ENCODE results near the gene TSC22D3. TPM values are rescaled to one million over a fixed set of nuclear protein-coding genes. Genes with fewer than 3 reads are reported as not detected.
"Not testable (repeated sequence)": the region's sequence is repeated elsewhere in the genome, so short reads cannot be mapped to it uniquely, and the experiment has no call there.

The TSC22D3 gene
- polyA plus RNA-seq, 6 donors from 2014 or later, result 962 to 3,491 (median 1,874) TPM

DNA sequence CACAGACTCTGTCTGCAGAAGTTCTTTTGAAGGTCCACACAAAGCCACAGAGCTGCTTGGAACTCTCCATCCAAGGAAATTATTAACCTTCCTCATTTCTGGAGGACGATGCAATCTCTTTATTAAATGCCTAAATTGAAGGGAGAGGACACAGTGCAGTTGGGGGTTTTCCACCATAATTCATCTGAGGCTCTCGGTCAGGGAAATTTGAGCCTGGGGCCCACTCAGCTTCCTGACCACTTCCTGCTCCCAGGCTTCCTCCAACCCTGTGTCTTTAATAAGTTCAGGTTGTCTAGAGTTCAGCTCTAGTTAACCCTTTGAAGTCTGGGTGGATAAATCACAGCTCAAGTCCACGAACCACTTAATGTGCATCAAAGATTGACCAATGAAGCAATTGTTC is 88.8 kb downstream of the TSC22D3 start:
- Mint-ChIP-seq H3K4me1 (peaks cover 7 to 24% (median 23%) of the 10 kb centered on the region in 3 donors), H3K36me3 (no peaks in the 10 kb centered on the region), H3K27me3 (peaks cover 0 to 6% (median 0%) of the 10 kb centered on the region in 3 donors), H3K27ac (no peak overlapping the region), H3K9me3 (peaks cover 0 to 3% (median 0%) of the 10 kb centered on the region in 7 donors), H3K4me3 (no peak overlapping the region)
- ATAC-seq (ENCODE audit: low read depth in 2 of 2) (no peak), DNase-seq (no peak)

DNA sequence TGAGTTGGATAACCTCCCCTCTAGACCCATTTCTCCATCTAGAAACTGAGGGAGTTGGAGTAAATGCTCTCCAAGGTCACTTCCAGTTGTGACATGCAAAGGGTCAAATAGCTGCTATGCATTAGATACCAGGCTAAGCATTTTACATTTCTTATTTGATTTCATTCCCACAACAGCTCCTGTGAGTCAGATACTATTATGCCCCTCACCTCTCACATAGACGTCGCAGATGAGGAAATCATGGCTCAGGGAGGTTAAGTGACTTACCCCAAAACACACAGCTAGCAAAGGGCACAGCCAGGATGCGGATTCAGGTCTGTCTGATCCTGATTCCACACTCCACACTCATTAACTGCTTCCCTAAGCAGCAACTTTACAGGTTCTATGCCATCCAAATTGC is 89.6 kb downstream of the TSC22D3 start:
- H3K4me1 Mint-ChIP-seq, result peaks cover 7 to 24% (median 17%) of the 10 kb centered on the region in 3 donors
- ATAC-seq (ENCODE audit: low read depth in 2 of 2), result no peak
- no peak for DNase-seq
- no peak overlapping the region for H3K27ac Mint-ChIP-seq
- H3K4me3 Mint-ChIP-seq, result no peak overlapping the region
- H3K36me3 Mint-ChIP-seq, result no peaks in the 10 kb centered on the region
- peaks cover 0 to 8% (median 0%) of the 10 kb centered on the region in 3 donors for H3K27me3 Mint-ChIP-seq
- peaks cover 0 to 3% (median 0%) of the 10 kb centered on the region in 7 donors for H3K9me3 Mint-ChIP-seq

DNA sequence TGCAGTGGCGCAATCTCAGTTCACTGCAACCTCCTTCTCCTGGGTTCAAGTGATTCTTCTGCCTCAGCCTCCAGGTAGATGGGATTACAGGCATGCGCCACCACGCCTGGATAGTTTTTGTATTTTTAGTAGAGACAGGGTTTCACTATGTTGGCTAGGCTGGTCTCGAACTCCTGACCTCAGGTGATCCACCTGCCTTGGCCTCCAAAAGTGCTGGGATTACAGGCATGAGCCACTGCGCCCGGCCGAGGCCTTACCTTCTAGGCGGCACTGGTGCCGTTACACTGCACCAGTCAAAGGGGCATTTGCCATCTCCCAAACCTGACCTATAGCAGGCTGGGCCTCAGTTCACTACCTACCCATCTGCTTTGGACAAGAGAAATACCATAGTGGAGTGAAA is 90.0 kb downstream of the TSC22D3 start:
- not testable (repeated sequence) for H3K9me3 Mint-ChIP-seq; DNase-seq; ATAC-seq (ENCODE audit: low read depth in 2 of 2); H3K36me3 Mint-ChIP-seq; H3K4me3 Mint-ChIP-seq
- Mint-ChIP-seq H3K27me3 (peaks cover 0 to 13% (median 0%) of the 10 kb centered on the region in 3 donors), H3K27ac (peak overlapping the region in 1 of 6 donors; percentile 11), H3K4me1 (peaks cover 7 to 24% (median 17%) of the 10 kb centered on the region in 3 donors)

DNA sequence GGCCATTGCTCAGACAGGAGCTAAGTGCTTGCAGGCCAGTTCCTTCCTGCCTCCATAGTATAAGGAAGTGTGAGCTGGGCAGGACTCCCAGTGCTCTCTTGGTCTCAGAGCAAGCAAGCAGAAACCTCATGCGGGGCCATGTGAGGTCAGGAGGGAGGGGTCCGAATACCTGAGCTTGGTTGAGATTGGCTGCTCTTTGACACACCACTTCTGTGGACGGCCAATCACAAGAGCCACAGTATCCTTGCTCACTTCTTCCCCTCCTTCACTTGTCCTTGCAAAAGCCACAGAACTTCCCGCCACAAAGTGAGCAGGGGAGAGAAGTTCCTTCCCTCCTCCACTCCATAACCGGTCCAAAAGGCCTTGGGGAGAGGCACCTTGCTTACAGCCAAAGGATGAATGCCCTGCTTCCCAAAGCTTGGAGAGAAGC is 90.6 kb downstream of the TSC22D3 start:
- Mint-ChIP-seq H3K27ac (peak overlapping the region in 2 of 6 donors; percentile 11 to 15), H3K4me3 (no peak overlapping the region)

DNA sequence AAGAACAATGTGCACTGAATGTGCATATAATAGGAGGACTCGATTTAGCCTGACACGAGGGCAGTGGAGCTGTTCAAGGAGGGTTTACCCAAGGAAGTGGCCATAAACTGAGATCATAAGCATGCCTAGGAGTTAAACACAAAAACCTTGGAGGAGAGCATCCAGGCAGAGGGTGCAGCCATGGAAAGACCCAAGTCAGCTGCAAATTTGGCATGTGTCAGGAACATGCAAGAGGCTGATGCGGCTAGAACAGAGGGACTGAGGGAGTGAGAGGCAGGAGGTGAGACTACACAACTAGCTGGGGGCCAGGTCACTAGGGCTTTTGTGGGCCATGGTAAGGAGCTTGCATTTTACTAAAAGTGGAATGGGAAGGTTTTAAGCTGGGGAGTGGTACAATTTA is 91.7 kb downstream of the TSC22D3 start:
- H3K36me3 Mint-ChIP-seq, result no peaks in the 10 kb centered on the region
- DNase-seq (no peak), ATAC-seq (ENCODE audit: low read depth in 2 of 2) (no peak)
- H3K4me3 Mint-ChIP-seq, result no peak overlapping the region
- H3K9me3 Mint-ChIP-seq, result no peaks in the 10 kb centered on the region
- peak overlapping the region in 1 of 6 donors; percentile 4 for H3K27ac Mint-ChIP-seq
- H3K4me1 Mint-ChIP-seq, result peaks cover 12 to 36% (median 28%) of the 10 kb centered on the region in 3 donors
- peaks cover 0 to 14% (median 0%) of the 10 kb centered on the region in 3 donors for H3K27me3 Mint-ChIP-seq

More for the DNA sequence above, 90.6 kb downstream of the TSC22D3 start:
- ATAC-seq (ENCODE audit: low read depth in 2 of 2), result peak in 1 of 2 donors; percentile 18
- Mint-ChIP-seq H3K27me3 (peaks cover 0 to 14% (median 0%) of the 10 kb centered on the region in 3 donors), H3K9me3 (peaks cover 0 to 3% (median 0%) of the 10 kb centered on the region in 7 donors), H3K36me3 (no peaks in the 10 kb centered on the region), H3K4me1 (peaks cover 11 to 28% (median 18%) of the 10 kb centered on the region in 3 donors)
- DNase-seq, result no peak

DNA sequence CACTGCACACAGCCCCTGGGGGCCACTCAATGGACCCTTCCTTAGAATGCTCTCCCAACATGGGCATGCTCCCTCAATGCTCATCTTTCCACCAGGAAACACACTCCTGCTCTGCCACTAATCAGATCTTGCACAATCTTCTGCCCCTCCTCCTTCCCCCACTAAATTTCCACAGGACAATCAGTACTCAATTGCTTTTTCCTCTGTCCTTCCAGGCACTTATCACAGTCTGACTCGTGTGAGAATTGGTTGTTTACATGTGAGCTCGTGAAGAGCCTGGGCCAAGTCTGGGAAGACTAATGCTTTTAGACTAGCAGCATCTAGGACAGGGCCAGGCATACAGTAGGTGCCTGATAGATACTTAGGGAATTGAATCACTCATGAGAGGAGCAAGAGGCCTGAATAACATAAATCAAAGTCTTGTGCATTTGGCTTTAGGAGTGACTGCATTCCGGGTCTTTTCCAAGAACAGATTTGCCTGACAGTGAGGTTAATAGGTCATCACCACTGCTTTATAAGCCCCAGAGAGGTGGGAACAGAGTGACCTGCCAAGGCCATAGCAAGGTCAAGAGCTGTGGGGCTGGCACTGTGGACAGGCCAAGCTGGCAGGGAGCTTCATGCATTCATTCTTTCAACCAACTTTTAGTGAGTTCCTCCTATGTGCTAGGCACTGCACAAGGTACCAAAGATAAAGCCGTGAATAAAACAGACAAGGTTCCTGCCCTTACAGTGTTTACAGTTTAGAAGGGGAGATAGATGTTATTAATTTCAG is 92.3 kb downstream of the TSC22D3 start:
- DNase-seq (no peak), ATAC-seq (ENCODE audit: low read depth in 2 of 2) (no peak)
- Mint-ChIP-seq H3K4me1 (peaks cover 16 to 42% (median 34%) of the 10 kb centered on the region in 3 donors), H3K9me3 (no peaks in the 10 kb centered on the region), H3K4me3 (peak overlapping the region in 1 of 8 donors; percentile 10), H3K27me3 (peaks cover 0 to 14% (median 0%) of the 10 kb centered on the region in 3 donors), H3K27ac (peak overlapping the region in 2 of 6 donors; percentile 4 to 21), H3K36me3 (no peaks in the 10 kb centered on the region)

DNA sequence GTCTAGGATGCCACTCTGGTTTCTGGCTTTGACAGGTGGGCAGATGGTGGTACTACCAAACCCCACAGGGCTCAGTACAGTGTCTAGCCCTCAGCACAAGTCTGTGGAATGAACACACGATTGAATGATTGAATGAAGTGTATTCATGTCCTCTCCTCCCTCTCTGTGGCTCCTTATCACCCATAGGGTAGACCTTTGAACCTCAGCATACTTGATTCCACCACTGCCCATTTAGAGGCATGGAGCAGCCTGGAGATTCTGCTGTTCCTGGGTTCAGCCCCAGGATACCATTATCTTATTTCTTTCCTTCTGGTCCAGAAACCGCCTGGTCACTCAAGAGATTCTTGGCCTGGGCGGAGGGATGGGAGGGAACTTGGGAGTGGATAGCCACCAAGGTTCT is 93.3 kb downstream of the TSC22D3 start:
- peaks cover 18 to 52% (median 43%) of the 10 kb centered on the region in 3 donors for H3K4me1 Mint-ChIP-seq

DNA sequence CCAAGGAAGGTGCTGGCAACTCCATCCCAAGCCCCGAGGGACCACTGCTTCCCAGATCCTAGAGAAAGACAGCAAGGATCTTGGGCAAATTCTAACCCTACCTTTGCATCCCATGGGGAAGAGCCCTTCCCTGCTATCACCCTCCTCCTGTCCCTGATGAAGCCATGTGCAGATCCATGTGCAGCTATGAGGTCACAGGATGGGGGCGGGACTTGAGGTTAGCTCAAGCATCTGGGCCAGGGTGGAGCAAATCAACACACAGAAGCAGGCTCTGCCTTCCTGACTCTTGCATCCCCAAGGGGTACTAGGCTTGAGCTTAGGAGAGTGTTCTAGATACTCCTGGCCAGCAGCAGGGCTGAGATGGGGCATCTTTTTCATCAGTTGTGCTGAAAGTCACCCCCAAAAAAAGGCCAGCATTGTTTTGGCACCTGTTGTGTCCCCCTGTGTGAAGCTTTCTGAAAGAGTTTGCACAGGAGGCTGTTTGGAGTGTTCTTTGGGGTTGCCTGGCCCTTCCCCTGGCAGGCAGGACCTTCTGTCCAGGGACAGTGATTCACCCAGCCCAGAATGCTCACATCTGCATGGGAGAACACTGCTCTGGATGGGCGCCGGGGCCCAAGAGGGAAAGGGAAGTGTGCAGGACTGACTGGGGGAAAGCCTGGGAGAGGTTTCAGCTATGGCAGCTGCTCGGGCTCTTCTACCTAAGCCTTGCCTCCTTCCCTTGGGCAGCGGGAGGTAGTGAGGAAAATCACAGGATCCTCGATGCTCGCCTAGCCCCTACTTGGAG is 96.4 kb downstream of the TSC22D3 start:
- Mint-ChIP-seq H3K4me3 (peak overlapping the region in 1 of 8 donors; percentile 81), H3K27ac (peak overlapping the region in 5 of 6 donors; percentile 18 to 98 (median 87)), H3K27me3 (peaks cover 0 to 21% (median 0%) of the 10 kb centered on the region in 3 donors), H3K4me1 (peaks cover 36 to 57% (median 53%) of the 10 kb centered on the region in 3 donors), H3K36me3 (peaks cover 0 to 8% of the 10 kb centered on the region in 2 donors), H3K9me3 (no peaks in the 10 kb centered on the region)
- ATAC-seq (ENCODE audit: low read depth in 2 of 2), result peak; percentile 20 to 22
- peak; percentile 58 for DNase-seq

More for the DNA sequence above, 93.3 kb downstream of the TSC22D3 start:
- H3K27me3 Mint-ChIP-seq, result peaks cover 0 to 14% (median 0%) of the 10 kb centered on the region in 3 donors
- H3K36me3 Mint-ChIP-seq, result no peaks in the 10 kb centered on the region
- ATAC-seq (ENCODE audit: low read depth in 2 of 2) (no peak), DNase-seq (no peak)
- H3K27ac Mint-ChIP-seq, result peak overlapping the region in 3 of 6 donors; percentile 2 to 86 (median 84)
- H3K4me3 Mint-ChIP-seq, result no peak overlapping the region
- no peaks in the 10 kb centered on the region for H3K9me3 Mint-ChIP-seq

DNA sequence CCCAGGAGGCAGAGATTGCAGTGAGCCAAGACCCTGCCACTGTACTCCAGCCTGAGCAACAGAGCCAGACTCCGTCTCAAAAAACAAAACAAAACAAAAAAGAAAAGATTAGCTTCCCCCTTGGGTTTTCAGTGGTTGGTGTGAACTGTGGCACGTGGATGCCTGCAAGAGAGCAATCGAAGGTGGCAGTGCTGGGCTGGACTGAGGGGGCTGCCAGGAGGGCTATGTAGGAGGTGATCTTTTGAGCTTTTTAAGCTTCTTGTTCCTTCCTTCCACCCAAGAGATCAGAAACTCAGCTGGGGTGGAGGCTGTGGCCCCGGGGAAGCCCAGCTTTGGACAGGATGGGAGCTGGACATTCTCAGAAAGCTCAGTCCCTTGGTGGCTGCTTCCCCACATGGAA is 97.7 kb downstream of the TSC22D3 start:
- peaks cover 0 to 8% of the 10 kb centered on the region in 2 donors for H3K36me3 Mint-ChIP-seq
- ATAC-seq (ENCODE audit: low read depth in 2 of 2) (no peak), DNase-seq (no peak)
- H3K27me3 Mint-ChIP-seq, result peaks cover 0 to 18% (median 0%) of the 10 kb centered on the region in 3 donors
- H3K4me3 Mint-ChIP-seq, result peak overlapping the region in 5 of 8 donors; percentile 18 to 92 (median 81)
- peaks cover 41 to 61% (median 60%) of the 10 kb centered on the region in 3 donors for H3K4me1 Mint-ChIP-seq
- H3K27ac Mint-ChIP-seq, result peak overlapping the region in 5 of 6 donors; percentile 51 to 99 (median 89)
- H3K9me3 Mint-ChIP-seq, result no peaks in the 10 kb centered on the region

DNA sequence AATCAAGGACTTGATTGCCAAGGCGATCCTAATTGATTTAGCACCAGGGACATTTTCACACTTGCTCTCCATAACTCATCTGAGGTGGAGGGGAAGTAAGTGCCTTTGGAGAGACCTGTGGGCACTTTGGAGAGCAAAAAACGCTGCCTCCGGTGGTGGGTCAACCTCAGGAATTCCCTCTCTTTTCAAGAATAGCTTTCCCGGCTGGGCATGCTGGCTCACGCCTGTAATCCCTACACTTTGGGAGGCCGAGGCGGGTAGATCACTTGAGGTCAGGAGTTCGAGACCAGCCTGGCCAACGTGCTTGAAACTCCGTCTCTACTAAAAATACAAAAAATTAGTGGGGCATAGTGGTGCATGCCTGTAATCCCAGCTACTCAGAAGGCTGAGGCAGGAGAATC is 98.1 kb downstream of the TSC22D3 start:
- peak overlapping the region in 5 of 6 donors; percentile 97 to 100 (median 98) for H3K27ac Mint-ChIP-seq
- peak overlapping the region; percentile 76 to 96 (median 91) for H3K4me3 Mint-ChIP-seq
- no peak for ATAC-seq (ENCODE audit: low read depth in 2 of 2)

DNA sequence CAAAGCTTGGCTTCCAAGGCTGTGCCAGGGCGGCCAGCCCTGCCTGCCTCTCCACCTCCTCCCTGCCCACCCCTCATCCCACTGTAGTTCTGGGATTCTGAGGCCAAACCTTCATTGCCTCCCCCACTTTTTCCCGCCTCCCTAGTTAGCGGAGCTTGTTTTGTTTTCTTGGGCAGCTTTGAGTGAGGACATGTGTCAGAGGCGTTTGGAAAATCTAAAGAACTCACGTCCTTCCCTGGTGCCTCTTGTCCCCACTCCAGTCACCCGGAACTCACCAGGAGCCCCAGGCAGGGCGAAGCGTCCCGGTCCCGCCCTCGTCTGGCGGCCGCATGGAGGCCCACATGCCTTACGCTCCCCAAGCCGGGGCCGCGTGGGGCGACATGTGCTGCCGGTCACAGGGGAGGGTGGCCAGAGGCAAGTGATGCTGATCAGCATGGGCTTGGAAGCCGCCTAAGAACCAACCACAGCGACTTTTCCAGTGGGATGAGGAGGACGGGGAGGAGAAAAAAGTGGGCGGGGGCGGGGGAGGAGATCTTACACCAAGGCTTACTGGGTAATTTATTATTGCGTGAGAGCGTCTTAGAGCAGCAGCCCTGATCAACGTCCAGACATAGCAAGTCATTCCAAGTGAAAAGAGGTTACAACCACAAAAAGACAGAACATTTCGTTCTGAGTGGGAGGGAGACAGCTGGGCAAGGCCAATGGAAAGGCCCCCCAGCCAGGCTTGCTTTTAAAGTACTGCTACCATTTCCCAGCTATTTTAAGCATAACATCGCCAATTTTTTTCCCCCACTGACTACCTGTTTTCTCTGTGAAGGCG is 98.8 kb downstream of the TSC22D3 start:
- ATAC-seq (ENCODE audit: low read depth in 2 of 2), result no peak
- DNase-seq, result peak; percentile 43
- Mint-ChIP-seq H3K4me3 (peak overlapping the region; percentile 76 to 96 (median 91)), H3K9me3 (no peaks in the 10 kb centered on the region), H3K36me3 (peaks cover 0 to 8% of the 10 kb centered on the region in 2 donors), H3K27ac (peak overlapping the region; percentile 97 to 100 (median 98)), H3K4me1 (peaks cover 42 to 67% (median 62%) of the 10 kb centered on the region in 3 donors), H3K27me3 (peaks cover 0 to 15% (median 0%) of the 10 kb centered on the region in 3 donors)

More for the DNA sequence above, 98.1 kb downstream of the TSC22D3 start:
- DNase-seq, result no peak
- Mint-ChIP-seq H3K9me3 (no peaks in the 10 kb centered on the region), H3K27me3 (peaks cover 0 to 15% (median 0%) of the 10 kb centered on the region in 3 donors), H3K4me1 (peaks cover 42 to 63% (median 62%) of the 10 kb centered on the region in 3 donors), H3K36me3 (peaks cover 0 to 8% of the 10 kb centered on the region in 2 donors)

DNA sequence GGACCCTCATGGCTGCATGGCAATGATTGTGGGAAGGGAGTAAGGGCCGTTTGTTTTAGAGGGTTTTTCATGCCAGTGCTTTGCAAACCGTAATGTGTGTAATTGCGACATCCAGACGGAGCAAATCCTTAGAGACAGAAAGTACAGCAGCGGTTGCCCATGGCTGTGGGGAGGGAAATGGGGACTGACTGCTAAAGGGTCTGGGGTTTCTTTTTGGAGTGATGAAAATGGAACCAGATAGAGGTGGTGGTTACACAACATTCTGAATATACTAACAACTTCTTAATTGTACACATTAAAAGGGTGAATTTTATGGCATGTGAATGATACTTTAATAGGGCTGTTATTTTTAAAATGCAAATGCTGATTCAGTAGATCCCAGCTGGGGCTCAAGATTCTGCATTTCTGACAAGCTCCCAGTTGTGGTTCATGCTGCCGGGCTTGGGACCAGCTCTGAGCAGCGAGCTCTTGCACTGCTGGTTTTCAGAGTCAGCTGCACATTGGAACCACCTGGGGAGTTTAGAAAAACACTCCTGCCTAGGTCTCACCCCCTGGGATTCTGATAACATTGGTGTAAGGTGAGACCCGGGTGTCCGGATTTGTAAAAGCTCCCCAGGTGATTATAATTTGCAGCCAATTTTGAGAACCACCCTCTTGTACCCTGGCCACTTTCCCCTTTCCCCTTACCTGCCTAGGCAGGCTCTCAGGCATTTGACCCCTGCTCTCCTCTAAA is 99.6 kb downstream of the TSC22D3 start:
- H3K36me3 Mint-ChIP-seq, result peaks cover 0 to 8% of the 10 kb centered on the region in 2 donors
- peak; percentile 20 for DNase-seq

More for the DNA sequence above, 99.6 kb downstream of the TSC22D3 start:
- H3K27me3 Mint-ChIP-seq, result peaks cover 0 to 13% (median 0%) of the 10 kb centered on the region in 3 donors
- peaks cover 42 to 67% (median 62%) of the 10 kb centered on the region in 3 donors for H3K4me1 Mint-ChIP-seq
- peak overlapping the region; percentile 76 to 96 (median 91) for H3K4me3 Mint-ChIP-seq
- H3K9me3 Mint-ChIP-seq, result no peaks in the 10 kb centered on the region
- peak overlapping the region; percentile 97 to 100 (median 98) for H3K27ac Mint-ChIP-seq
- no peak for ATAC-seq (ENCODE audit: low read depth in 2 of 2)
